Measurements from ENCODE around the gene SOD2.
"Not testable (repeated sequence)": the region's sequence is repeated elsewhere in the genome, so short reads cannot be mapped to it uniquely, and the experiment has no call there.

Gene SOD2

GRCh38 chr6:159722655-159723054 is 29.6 kb upstream of the SOD2 start:
- TF ChIP-seq CTCF (IDR thresholded peaks at IDR 0.05; ENCODE audit: insufficient read depth, low read depth, low read length, missing control alignments), result no peak
- no peak for DNase-seq (ENCODE audit: low read depth)
- no peak overlapping the region for H3K4me3 ChIP-seq (ENCODE audit: low read depth, low read length)

- not testable (repeated sequence) for H3K4me3 ChIP-seq (ENCODE audit: low read depth, low read length); DNase-seq (ENCODE audit: low read depth)
Observed at GRCh38 chr6:159721981-159722380, 28.9 kb upstream of the SOD2 start.

GRCh38 chr6:159720708-159721107 is 27.7 kb upstream of the SOD2 start:
- TF ChIP-seq CTCF (IDR thresholded peaks at IDR 0.05; ENCODE audit: insufficient read depth, low read depth, low read length, missing control alignments), result peak; percentile 42
- no peak overlapping the region for H3K4me3 ChIP-seq (ENCODE audit: low read depth, low read length)
- DNase-seq (ENCODE audit: low read depth), result peak; percentile 72

- TF ChIP-seq CTCF (IDR thresholded peaks at IDR 0.05; ENCODE audit: insufficient read depth, low read depth, low read length, missing control alignments), result no peak
- DNase-seq (ENCODE audit: low read depth), result no peak
- no peak overlapping the region for H3K4me3 ChIP-seq (ENCODE audit: low read depth, low read length)
Observed at GRCh38 chr6:159719287-159719686, 26.2 kb upstream of the SOD2 start.

GRCh38 chr6:159718634-159719033 is 25.6 kb upstream of the SOD2 start:
- DNase-seq (ENCODE audit: low read depth), result no peak
- H3K4me3 ChIP-seq (ENCODE audit: low read depth, low read length), result no peak overlapping the region
- no peak for TF ChIP-seq CTCF (IDR thresholded peaks at IDR 0.05; ENCODE audit: insufficient read depth, low read depth, low read length, missing control alignments)

- H3K4me3 ChIP-seq (ENCODE audit: low read depth, low read length), result no peak overlapping the region
- TF ChIP-seq CTCF (IDR thresholded peaks at IDR 0.05; ENCODE audit: insufficient read depth, low read depth, low read length, missing control alignments), result no peak
- no peak for DNase-seq (ENCODE audit: low read depth)
Observed at GRCh38 chr6:159716247-159717096, 23.4 kb upstream of the SOD2 start.

GRCh38 chr6:159715605-159716004 is 22.6 kb upstream of the SOD2 start:
- H3K4me3 ChIP-seq (ENCODE audit: low read depth, low read length), result no peak overlapping the region
- no peak for TF ChIP-seq CTCF (IDR thresholded peaks at IDR 0.05; ENCODE audit: insufficient read depth, low read depth, low read length, missing control alignments)
- no peak for DNase-seq (ENCODE audit: low read depth)

Data from GM12865 (cell line).